ENCODE data around the gene CD160.

DNA sequence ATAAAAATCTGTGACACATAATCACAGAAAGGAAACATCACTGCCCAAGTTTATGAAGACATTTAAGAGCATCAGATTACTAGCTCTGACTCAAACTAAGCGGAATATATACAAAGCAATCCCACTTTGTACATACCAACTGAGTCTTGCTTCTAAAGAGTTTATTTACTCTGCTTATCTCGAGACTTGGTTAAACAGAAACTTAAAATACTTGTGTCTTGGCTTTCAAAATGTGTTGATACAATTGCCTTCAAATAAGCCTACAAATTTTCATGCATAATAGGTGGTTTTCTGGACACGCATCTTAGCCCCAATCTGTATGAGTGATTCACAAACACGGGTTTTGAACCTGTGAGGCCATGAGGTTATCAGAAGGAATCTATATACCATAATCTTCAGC, 21.0 kb downstream of the CD160 start:
- TF ChIP-seq CTCF (IDR thresholded peaks at IDR 0.05) (no peak), EZH2 (IDR thresholded peaks at IDR 0.05; ENCODE audit: borderline replicate concordance, insufficient read depth, low read depth, low read length, poor library complexity, severe bottlenecking) (no peak)

All from B cell (primary cell).